BLaER1 (cell line): ENCODE data around the gene RIN1.

ENCODE experiments used
- H3K27ac ChIP-seq: shearing (Covaris generic); formaldehyde crosslinking; 2 replicates; pipeline ENCODE4 v1.8.1; 2022
- H3K27me3 ChIP-seq: shearing (Covaris generic); formaldehyde crosslinking; 2 replicates; pipeline ENCODE4 v1.8.1; 2022
- H3K36me3 ChIP-seq: shearing (Covaris generic); formaldehyde crosslinking; 2 replicates; pipeline ENCODE4 v1.8.1; 2022
- H3K4me1 ChIP-seq: shearing (Covaris generic); formaldehyde crosslinking; 2 replicates; pipeline ENCODE4 v1.8.1; 2022
- H3K4me2 ChIP-seq: shearing (Covaris generic); formaldehyde crosslinking; 2 replicates; pipeline ENCODE4 v1.8.1; 2022
- H3K4me3 ChIP-seq: shearing (Covaris generic); formaldehyde crosslinking; 2 replicates; pipeline ENCODE4 v1.8.1; 2022
- H3K9ac ChIP-seq: shearing (Covaris generic); formaldehyde crosslinking; 2 replicates; pipeline ENCODE4 v1.8.1; 2022
- H3K9me3 ChIP-seq: shearing (Covaris generic); formaldehyde crosslinking; 2 replicates; pipeline ENCODE4 v1.8.1; 2022
- H4K20me1 ChIP-seq: shearing (Covaris generic); formaldehyde crosslinking; 2 replicates; pipeline ENCODE4 v1.8.1; 2022
- Cebpa-rat ChIP-seq: shearing (Covaris generic); IDR thresholded peaks from 2 replicates; pipeline ENCODE4 v1.8.1; 2022

RIN1 gene

GRCh38 chr11:66309475-66309874, 26.8 kb downstream of the RIN1 start:
- no peak overlapping the region for H3K9ac ChIP-seq
- no peaks in the 10 kb centered on the region for H3K27me3 ChIP-seq

GRCh38 chr11:66302656-66303055, 33.6 kb downstream of the RIN1 start:
- Histone ChIP-seq H3K36me3 (no peaks in the 10 kb centered on the region), H3K4me1 (no peaks in the 10 kb centered on the region)
- no peak for TF ChIP-seq Cebpa-rat

More at GRCh38 chr11:66309475-66309874, 26.8 kb downstream of the RIN1 start:
- no peak for TF ChIP-seq Cebpa-rat
- Histone ChIP-seq H3K4me2 (no peak overlapping the region), H3K27ac (no peak overlapping the region), H3K9me3 (no peaks in the 10 kb centered on the region), H3K4me3 (no peak overlapping the region), H3K4me1 (peaks cover 32% of the 10 kb centered on the region), H3K36me3 (no peaks in the 10 kb centered on the region), H4K20me1 (peaks cover 2% of the 10 kb centered on the region)

GRCh38 chr11:66299186-66299585, 37.0 kb downstream of the RIN1 start:
- TF ChIP-seq Cebpa-rat, result no peak
- no peaks in the 10 kb centered on the region for H3K4me1 ChIP-seq
- H4K20me1 ChIP-seq, result no peaks in the 10 kb centered on the region
- H3K4me3 ChIP-seq, result no peak overlapping the region
- no peak overlapping the region for H3K4me2 ChIP-seq
- H3K9ac ChIP-seq, result no peak overlapping the region
- H3K27ac ChIP-seq, result no peak overlapping the region
- H3K36me3 ChIP-seq, result no peaks in the 10 kb centered on the region
- peaks cover 9% of the 10 kb centered on the region for H3K27me3 ChIP-seq
- no peaks in the 10 kb centered on the region for H3K9me3 ChIP-seq

More at GRCh38 chr11:66302656-66303055, 33.6 kb downstream of the RIN1 start:
- no peak overlapping the region for H3K4me3 ChIP-seq
- no peaks in the 10 kb centered on the region for H3K27me3 ChIP-seq
- H4K20me1 ChIP-seq, result no peaks in the 10 kb centered on the region
- no peak overlapping the region for H3K27ac ChIP-seq
- H3K9me3 ChIP-seq, result no peaks in the 10 kb centered on the region
- no peak overlapping the region for H3K9ac ChIP-seq
- no peak overlapping the region for H3K4me2 ChIP-seq

GRCh38 chr11:66297610-66298009, 38.6 kb downstream of the RIN1 start:
- peaks cover 25% of the 10 kb centered on the region for H3K27me3 ChIP-seq
- no peaks in the 10 kb centered on the region for H3K36me3 ChIP-seq
- no peak overlapping the region for H3K27ac ChIP-seq
- H3K9me3 ChIP-seq, result no peaks in the 10 kb centered on the region
- no peak overlapping the region for H3K4me2 ChIP-seq
- no peak overlapping the region for H3K9ac ChIP-seq
- TF ChIP-seq Cebpa-rat, result no peak
- H4K20me1 ChIP-seq, result no peaks in the 10 kb centered on the region
- no peaks in the 10 kb centered on the region for H3K4me1 ChIP-seq
- H3K4me3 ChIP-seq, result no peak overlapping the region

- TF ChIP-seq Cebpa-rat, result no peak
- peaks cover 52% of the 10 kb centered on the region for H3K27me3 ChIP-seq
- peaks cover 12% of the 10 kb centered on the region for H3K4me1 ChIP-seq
Observed at GRCh38 chr11:66294626-66295620, 41.3 kb downstream of the RIN1 start.

GRCh38 chr11:66293777-66294625, 42.2 kb downstream of the RIN1 start:
- H3K27me3 ChIP-seq, result peaks cover 56% of the 10 kb centered on the region
- H3K27ac ChIP-seq, result no peak overlapping the region
- peaks cover 17% of the 10 kb centered on the region for H3K4me1 ChIP-seq
- no peaks in the 10 kb centered on the region for H3K9me3 ChIP-seq
- H3K4me3 ChIP-seq, result no peak overlapping the region
- H4K20me1 ChIP-seq, result no peaks in the 10 kb centered on the region; the same call in 1 of the 2 replicates
- H3K4me2 ChIP-seq, result no peak overlapping the region
- no peak overlapping the region for H3K9ac ChIP-seq
- no peaks in the 10 kb centered on the region for H3K36me3 ChIP-seq
- no peak for TF ChIP-seq Cebpa-rat

More at GRCh38 chr11:66294626-66295620, 41.3 kb downstream of the RIN1 start:
- Histone ChIP-seq H3K9ac (no peak overlapping the region), H3K9me3 (no peaks in the 10 kb centered on the region), H4K20me1 (no peaks in the 10 kb centered on the region; the same call in 1 of the 2 replicates), H3K27ac (no peak overlapping the region), H3K4me3 (no peak overlapping the region), H3K36me3 (no peaks in the 10 kb centered on the region), H3K4me2 (no peak overlapping the region)

GRCh38 chr11:66293352-66293751, 42.9 kb downstream of the RIN1 start:
- TF ChIP-seq Cebpa-rat, result no peak
- no peak overlapping the region for H3K27ac ChIP-seq
- no peak overlapping the region for H3K9ac ChIP-seq
- peaks cover under 1% of the 10 kb centered on the region for H4K20me1 ChIP-seq
- H3K27me3 ChIP-seq, result peaks cover 56% of the 10 kb centered on the region
- no peak overlapping the region for H3K4me3 ChIP-seq
- no peaks in the 10 kb centered on the region for H3K9me3 ChIP-seq
- peaks cover 19% of the 10 kb centered on the region for H3K4me1 ChIP-seq
- H3K36me3 ChIP-seq, result no peaks in the 10 kb centered on the region
- H3K4me2 ChIP-seq, result no peak overlapping the region

GRCh38 chr11:66292543-66293332, 43.5 kb downstream of the RIN1 start:
- no peak overlapping the region for H3K4me3 ChIP-seq
- H4K20me1 ChIP-seq, result peaks cover 6% of the 10 kb centered on the region
- H3K27ac ChIP-seq, result no peak overlapping the region
- no peaks in the 10 kb centered on the region for H3K9me3 ChIP-seq
- H3K27me3 ChIP-seq, result peaks cover 56% of the 10 kb centered on the region
- H3K4me1 ChIP-seq, result peaks cover 25% of the 10 kb centered on the region
- no peak for TF ChIP-seq Cebpa-rat
- no peak overlapping the region for H3K4me2 ChIP-seq
- no peaks in the 10 kb centered on the region for H3K36me3 ChIP-seq
- H3K9ac ChIP-seq, result no peak overlapping the region
